Melanocyte of skin (primary cell): Measurements from ENCODE around the gene INTS2. TPM values are rescaled to one million over a fixed set of nuclear protein-coding genes. Genes with fewer than 3 reads are reported as not detected.

Source experiments
- small RNA-seq, 2 donors: library from RNA; depleted of rRNA; stranded (forward); fragments of <200 nt; gene quantifications; one replicate each; pipeline ENCODE3, GENCODE V24; 2012
- total RNA-seq, 2 donors: library from RNA; depleted of rRNA; stranded (reverse); fragments of >200 nt; gene quantifications; 2 replicates each; pipeline ENCODE4 v1.2.3, GENCODE V29; 2012

The INTS2 gene
- 10 to 100 TPM; 14.1 to 18.6 TPM for total RNA-seq

GRCh38 chr17:61927208-61928100, at the start of gene INTS2:
INTS2 (minus strand) TSS chr17:61927982; CDS start chr17:61926644, 1,338 bp downstream.

GRCh38 chr17:61862975-61863800, 64.6 kb downstream of the INTS2 start, which contains the start of gene BRIP1:
BRIP1 (minus strand) TSS chr17:61863528; CDS start chr17:61861539, 1,989 bp downstream.

Small RNA genes lying within 50 kb of the gene (small RNA-seq; reads per million reads assigned to genes)
- 0 reads per million in 2 donors for gene RF00019

Other genes starting within 250 kb of the INTS2 start
- 10 to 100 TPM; 11.7 to 17.6 TPM for gene BRIP1, start 64.5 kb downstream of the INTS2 start, total RNA-seq
- gene MED13, start 137.3 kb upstream of the INTS2 start, total RNA-seq, result 10 to 100 TPM; 55.6 to 57.1 TPM